BLaER1 (cell line): ENCODE measurements around the gene RARG.

Source experiments
- H3K27ac ChIP-seq: shearing (Covaris generic); formaldehyde crosslinking; 2 replicates; pipeline ENCODE4 v1.8.1; 2022
- H3K27me3 ChIP-seq: shearing (Covaris generic); formaldehyde crosslinking; 2 replicates; pipeline ENCODE4 v1.8.1; 2022
- H3K36me3 ChIP-seq: shearing (Covaris generic); formaldehyde crosslinking; 2 replicates; pipeline ENCODE4 v1.8.1; 2022
- H3K4me1 ChIP-seq: shearing (Covaris generic); formaldehyde crosslinking; 2 replicates; pipeline ENCODE4 v1.8.1; 2022
- H3K4me2 ChIP-seq: shearing (Covaris generic); formaldehyde crosslinking; 2 replicates; pipeline ENCODE4 v1.8.1; 2022
- H3K4me3 ChIP-seq: shearing (Covaris generic); formaldehyde crosslinking; 2 replicates; pipeline ENCODE4 v1.8.1; 2022
- H3K9ac ChIP-seq: shearing (Covaris generic); formaldehyde crosslinking; 2 replicates; pipeline ENCODE4 v1.8.1; 2022
- H3K9me3 ChIP-seq: shearing (Covaris generic); formaldehyde crosslinking; 2 replicates; pipeline ENCODE4 v1.8.1; 2022
- H4K20me1 ChIP-seq: shearing (Covaris generic); formaldehyde crosslinking; 2 replicates; pipeline ENCODE4 v1.8.1; 2022
- Cebpa-rat ChIP-seq: shearing (Covaris generic); IDR thresholded peaks from 2 replicates; pipeline ENCODE4 v1.8.1; 2022

The RARG gene

DNA sequence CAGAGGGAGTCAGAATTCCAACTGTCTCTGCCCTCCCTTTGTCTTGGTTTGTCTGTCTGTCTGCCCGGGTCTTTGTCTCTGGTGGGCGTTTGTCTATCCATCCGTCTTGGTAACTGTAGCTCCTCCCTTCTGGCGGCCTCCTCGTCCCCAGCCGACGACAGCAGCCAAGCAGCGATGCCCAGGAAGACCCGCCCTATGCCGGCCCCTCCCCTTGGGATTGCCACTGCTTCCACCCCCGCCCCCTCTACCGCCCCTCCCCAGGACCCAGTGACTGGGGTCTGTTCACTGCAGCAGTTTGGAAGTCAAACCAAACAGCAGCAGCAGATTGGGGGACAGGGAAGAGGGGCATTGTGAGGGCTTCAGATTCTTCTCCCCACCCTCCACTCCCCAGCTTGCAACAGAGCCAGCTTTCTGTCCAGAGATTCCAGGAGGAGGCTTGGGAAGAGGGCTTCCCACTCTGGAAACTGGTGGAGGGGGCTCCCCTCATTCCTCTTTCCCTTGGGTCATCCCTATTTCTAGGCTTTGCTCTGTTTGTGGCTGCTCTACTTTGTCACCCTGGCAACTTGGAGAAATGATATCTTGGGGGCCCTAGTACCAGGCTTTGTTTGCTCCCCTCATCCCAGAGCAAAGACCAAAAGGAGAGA, 2.4 kb upstream of the RARG start:
- TF ChIP-seq Cebpa-rat = no peak
- Histone ChIP-seq H3K9ac (peak overlapping the region; percentile 28; the same call in 1 of the 2 replicates), H3K36me3 (no peaks in the 10 kb centered on the region), H3K9me3 (no peaks in the 10 kb centered on the region), H3K27me3 (no peaks in the 10 kb centered on the region), H3K27ac (peak overlapping the region; percentile 59), H4K20me1 (no peaks in the 10 kb centered on the region), H3K4me2 (peak overlapping the region; percentile 99), H3K4me3 (peak overlapping the region; percentile 14; the same call in 1 of the 2 replicates), H3K4me1 (peaks cover 71% of the 10 kb centered on the region)

DNA sequence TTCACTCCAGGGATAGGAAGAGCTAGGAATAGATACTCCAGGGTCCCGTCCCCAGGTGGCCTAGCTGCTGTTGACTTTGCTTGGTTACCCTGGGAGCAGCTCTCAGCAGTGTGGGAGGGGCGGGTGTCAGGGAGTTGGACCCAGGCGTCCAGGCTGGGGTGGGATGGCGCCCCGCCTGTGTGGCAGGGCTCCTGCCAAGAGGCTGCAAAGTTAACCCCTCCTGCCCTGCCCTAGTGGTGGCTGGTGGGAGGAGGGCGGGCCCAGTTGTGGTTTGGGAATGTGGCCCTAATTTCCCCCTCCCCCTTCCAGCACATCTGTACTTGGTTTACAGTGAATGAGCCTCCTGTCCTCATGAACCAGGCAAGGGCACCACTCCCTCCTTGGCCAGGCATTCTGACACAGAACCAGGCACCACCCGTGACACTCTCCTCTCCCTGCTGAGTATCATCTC, 1.7 kb upstream of the RARG start:
- H3K4me3 ChIP-seq = peak overlapping the region; percentile 68; the same call in 1 of the 2 replicates
- no peaks in the 10 kb centered on the region for H3K9me3 ChIP-seq
- no peaks in the 10 kb centered on the region for H3K27me3 ChIP-seq
- H3K4me2 ChIP-seq = peak overlapping the region; percentile 99
- H3K4me1 ChIP-seq = peaks cover 71% of the 10 kb centered on the region
- TF ChIP-seq Cebpa-rat = no peak
- peak overlapping the region; percentile 59 for H3K27ac ChIP-seq
- H4K20me1 ChIP-seq = no peaks in the 10 kb centered on the region
- peak overlapping the region; percentile 28; the same call in 1 of the 2 replicates for H3K9ac ChIP-seq
- no peaks in the 10 kb centered on the region for H3K36me3 ChIP-seq

DNA sequence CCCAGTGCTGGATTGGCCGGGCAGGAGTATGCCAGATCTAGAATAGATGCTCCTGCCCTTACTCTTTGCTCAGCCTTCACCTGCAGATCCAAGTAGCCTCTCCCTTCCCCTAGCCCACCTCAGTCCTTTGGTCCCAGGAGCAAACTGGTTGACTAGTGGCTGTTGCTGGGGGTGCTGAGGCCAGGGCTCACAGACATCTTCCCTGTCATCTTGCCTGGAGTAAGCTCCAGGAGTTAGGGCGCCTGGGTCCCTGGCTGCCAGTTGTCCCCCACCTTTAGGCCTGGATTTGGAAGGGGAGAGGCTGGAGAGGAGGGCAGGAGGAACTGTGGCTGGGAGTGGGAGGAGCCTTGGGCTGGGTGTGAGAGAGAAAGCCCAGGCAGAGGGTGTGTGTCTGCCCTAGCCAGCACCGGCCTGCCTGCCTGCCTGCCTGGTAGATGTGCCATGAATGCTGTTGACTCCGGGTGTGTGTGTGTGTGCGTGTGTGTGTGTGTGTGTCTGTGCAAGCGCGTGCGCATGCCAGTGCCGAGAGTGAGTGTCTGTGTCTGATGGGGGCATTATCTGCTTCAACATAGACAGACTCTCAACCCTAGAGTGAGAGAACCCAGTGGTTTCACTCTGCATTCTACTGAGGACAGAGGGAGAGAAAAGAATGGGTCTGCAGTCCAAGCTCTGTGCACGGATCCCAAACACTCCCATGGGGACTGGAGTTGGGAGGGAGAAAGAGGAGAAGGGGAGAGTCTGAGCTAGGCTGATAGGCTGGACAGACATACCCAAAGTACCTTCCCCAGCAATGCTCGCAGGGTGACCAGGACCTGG, 845 bp upstream of the RARG start:
- Histone ChIP-seq H3K9me3 (no peaks in the 10 kb centered on the region), H3K4me1 (peaks cover 71% of the 10 kb centered on the region), H3K27ac (peak overlapping the region; percentile 59; the same call in 1 of the 2 replicates), H3K27me3 (no peaks in the 10 kb centered on the region), H3K9ac (peak overlapping the region; percentile 69), H4K20me1 (no peaks in the 10 kb centered on the region), H3K36me3 (peaks cover 3% of the 10 kb centered on the region; the same call in 1 of the 2 replicates), H3K4me3 (peak overlapping the region; percentile 68), H3K4me2 (peak overlapping the region; percentile 99)
- TF ChIP-seq Cebpa-rat = no peak

DNA sequence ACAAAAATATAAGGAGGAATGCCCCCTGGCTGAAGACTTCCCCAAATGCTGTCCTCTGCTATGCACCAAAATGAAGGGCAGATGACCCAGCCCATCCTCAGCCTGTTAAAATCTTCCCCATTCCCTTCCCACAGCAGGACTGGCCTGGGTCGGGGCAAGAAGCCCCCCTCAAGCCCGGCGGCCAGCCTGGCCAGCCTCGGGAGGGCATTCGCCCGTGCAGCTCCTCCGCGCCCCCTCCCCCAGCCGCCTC, 413 bp downstream of the RARG start:
- Histone ChIP-seq H3K9ac (peak overlapping the region; percentile 82), H3K9me3 (no peaks in the 10 kb centered on the region), H4K20me1 (no peaks in the 10 kb centered on the region), H3K27ac (peak overlapping the region; percentile 77), H3K4me3 (peak overlapping the region; percentile 73), H3K27me3 (no peaks in the 10 kb centered on the region), H3K36me3 (peaks cover 16% of the 10 kb centered on the region), H3K4me2 (peak overlapping the region; percentile 97), H3K4me1 (peaks cover 66% of the 10 kb centered on the region)
- TF ChIP-seq Cebpa-rat = no peak

DNA sequence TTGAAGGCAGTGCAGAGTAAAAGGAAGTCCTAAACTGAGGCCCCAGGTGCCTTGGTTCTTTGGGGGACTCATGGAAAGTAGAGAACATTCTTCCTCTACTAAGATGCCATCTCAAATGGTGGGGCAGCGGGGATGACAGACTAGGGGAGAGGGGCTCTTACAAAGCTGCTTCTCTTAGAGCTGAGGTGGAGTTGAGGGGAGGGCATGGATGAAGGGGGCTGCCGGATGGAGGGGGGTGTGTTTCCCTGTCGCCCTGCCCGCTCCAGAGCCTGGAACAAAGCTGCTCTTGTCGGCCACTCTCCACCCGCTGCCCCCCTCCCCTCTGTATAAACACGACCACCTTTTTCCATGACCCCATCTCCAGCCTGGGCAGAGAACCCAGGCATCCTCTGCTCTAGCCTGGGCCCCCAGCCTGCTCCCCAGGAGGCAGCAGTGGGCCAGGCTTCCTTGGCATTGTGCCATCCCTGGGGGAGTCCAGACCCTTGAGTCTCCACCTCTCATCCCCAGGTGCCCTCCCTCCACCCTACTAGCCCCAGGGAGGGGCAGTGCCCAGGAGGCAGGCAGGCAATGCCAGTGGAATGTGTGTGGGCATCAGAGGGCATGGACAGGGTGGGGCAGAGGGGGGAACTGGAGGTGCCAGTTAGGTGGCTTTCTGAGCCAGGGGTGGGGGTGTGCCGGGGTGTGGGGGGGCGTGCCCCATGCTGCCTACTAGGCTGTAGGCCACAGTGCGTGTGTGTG, 1.7 kb downstream of the RARG start:
- peaks cover 62% of the 10 kb centered on the region for H3K4me1 ChIP-seq
- no peak overlapping the region for H3K4me3 ChIP-seq
- H3K27me3 ChIP-seq = no peaks in the 10 kb centered on the region
- peak overlapping the region; percentile 13; the same call in 1 of the 2 replicates for H3K27ac ChIP-seq
- no peaks in the 10 kb centered on the region for H4K20me1 ChIP-seq
- H3K36me3 ChIP-seq = peaks cover 18% of the 10 kb centered on the region
- no peak overlapping the region for H3K9ac ChIP-seq
- TF ChIP-seq Cebpa-rat = no peak
- H3K4me2 ChIP-seq = peak overlapping the region; percentile 24; the same call in 1 of the 2 replicates
- H3K9me3 ChIP-seq = no peaks in the 10 kb centered on the region

DNA sequence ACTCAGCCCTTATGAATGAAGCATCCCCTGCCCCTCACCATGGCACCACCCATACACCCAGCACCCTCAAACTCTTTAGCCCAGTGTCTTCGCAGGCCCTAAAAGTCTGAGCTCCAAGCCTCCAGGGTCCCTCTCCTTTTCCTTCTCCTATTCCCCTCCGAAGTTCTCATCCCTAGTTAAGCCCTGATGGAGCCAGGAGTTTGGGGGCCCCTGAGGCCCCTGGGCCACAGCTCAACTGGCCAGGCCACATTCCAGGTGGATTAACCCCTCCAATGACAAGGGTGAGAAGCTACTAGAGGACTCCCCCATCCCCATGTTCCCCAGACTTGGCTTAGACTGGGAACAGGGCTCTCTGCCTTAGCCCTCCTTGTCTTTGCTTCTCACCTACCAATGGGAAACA, 2.6 kb downstream of the RARG start:
- H3K27me3 ChIP-seq = no peaks in the 10 kb centered on the region
- 0 out of 2 replicates have a peak overlapping the region, but pooled peaks have one; percentile 10 for H3K4me2 ChIP-seq
- H3K4me1 ChIP-seq = peaks cover 62% of the 10 kb centered on the region
- no peak overlapping the region for H3K4me3 ChIP-seq
- no peak for TF ChIP-seq Cebpa-rat
- peak overlapping the region; percentile 13; the same call in 1 of the 2 replicates for H3K27ac ChIP-seq
- peaks cover 18% of the 10 kb centered on the region for H3K36me3 ChIP-seq
- H4K20me1 ChIP-seq = no peaks in the 10 kb centered on the region
- no peaks in the 10 kb centered on the region for H3K9me3 ChIP-seq
- no peak overlapping the region for H3K9ac ChIP-seq

DNA sequence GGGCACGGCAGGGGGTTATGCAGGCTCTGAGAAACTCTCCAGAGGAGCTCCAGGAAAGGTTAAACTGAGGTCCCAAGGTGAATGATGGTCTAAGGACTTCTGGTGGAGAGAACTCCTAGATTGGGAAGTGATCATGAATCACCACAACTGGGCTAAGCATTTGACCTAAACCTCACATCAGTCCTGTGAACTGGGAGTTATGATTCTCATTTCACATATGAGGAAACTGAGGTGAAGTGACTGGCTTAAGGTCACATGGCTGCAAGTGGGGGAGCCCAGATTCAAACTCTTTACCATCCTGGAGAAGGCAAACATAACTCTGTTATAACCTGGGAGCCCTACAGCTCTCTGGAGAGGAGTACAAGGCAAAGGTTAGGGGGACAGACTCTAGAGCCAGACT, 4.2 kb downstream of the RARG start:
- H3K4me3 ChIP-seq = no peak overlapping the region
- no peaks in the 10 kb centered on the region for H3K27me3 ChIP-seq
- H3K27ac ChIP-seq = no peak overlapping the region
- H4K20me1 ChIP-seq = no peaks in the 10 kb centered on the region
- no peak overlapping the region for H3K4me2 ChIP-seq
- H3K9ac ChIP-seq = no peak overlapping the region
- peaks cover 18% of the 10 kb centered on the region for H3K36me3 ChIP-seq
- no peak for TF ChIP-seq Cebpa-rat
- peaks cover 62% of the 10 kb centered on the region for H3K4me1 ChIP-seq
- H3K9me3 ChIP-seq = no peaks in the 10 kb centered on the region

DNA sequence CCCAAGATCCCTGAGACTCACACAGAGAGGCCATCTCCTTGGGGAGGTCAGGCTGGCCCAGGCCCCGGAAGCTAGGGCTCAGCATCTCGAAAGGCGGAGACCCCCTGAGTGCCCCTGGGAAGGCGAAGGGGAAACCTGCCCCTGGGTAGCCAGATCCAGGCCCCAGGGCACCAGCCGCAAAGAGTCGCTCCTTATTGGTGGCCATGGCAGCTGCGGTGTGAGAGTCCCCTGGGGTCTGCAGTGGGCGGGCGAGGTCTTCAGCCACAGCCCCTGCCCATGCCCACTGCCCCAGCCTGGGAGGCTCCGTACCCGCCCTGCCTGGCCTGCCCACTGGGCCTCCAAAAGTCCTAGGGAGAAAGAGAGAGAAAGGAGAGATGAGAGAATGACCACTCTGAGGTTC, 4.7 kb downstream of the RARG start:
- TF ChIP-seq Cebpa-rat = no peak
- Histone ChIP-seq H3K27me3 (no peaks in the 10 kb centered on the region), H3K27ac (no peak overlapping the region), H3K36me3 (peaks cover 18% of the 10 kb centered on the region), H3K4me2 (no peak overlapping the region), H3K4me3 (no peak overlapping the region), H4K20me1 (no peaks in the 10 kb centered on the region), H3K4me1 (peaks cover 62% of the 10 kb centered on the region), H3K9me3 (no peaks in the 10 kb centered on the region), H3K9ac (no peak overlapping the region)

DNA sequence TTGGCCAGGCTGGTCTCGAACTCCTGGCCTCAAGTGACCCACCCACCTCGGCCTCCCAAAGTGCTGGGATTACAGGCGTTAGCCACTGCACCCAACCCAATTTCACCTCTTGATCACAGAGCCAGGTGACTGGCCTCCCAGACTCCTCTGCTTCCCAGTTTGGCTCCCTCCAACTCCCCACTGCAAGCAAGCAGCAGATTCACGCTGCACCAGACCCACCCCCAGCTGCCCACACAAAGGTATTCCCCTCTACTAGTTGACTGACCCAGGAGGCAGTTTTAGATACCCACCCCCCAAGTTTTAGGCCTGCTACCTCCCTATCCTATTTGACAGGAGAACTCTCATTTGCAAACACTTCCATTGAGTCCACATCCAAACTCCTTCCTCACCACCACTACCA, 5.2 kb downstream of the RARG start:
- H3K27me3 ChIP-seq = no peaks in the 10 kb centered on the region
- TF ChIP-seq Cebpa-rat = no peak
- H3K9ac ChIP-seq = no peak overlapping the region
- H3K4me2 ChIP-seq = no peak overlapping the region
- no peak overlapping the region for H3K27ac ChIP-seq
- H3K9me3 ChIP-seq = no peaks in the 10 kb centered on the region
- H3K4me1 ChIP-seq = peaks cover 65% of the 10 kb centered on the region
- no peak overlapping the region for H3K4me3 ChIP-seq
- no peaks in the 10 kb centered on the region for H4K20me1 ChIP-seq
- H3K36me3 ChIP-seq = peaks cover 18% of the 10 kb centered on the region
